IMR-90 (cell line): ENCODE measurements around the gene GGA2. TPM values are rescaled to one million over a fixed set of nuclear protein-coding genes. Genes with fewer than 3 reads are reported as not detected.
A peak's percentile ranks its signal among the peaks of the same experiment; 100 is the strongest.

Experiments used
- ATAC-seq: fragments of 200-7000 bp; cut with Tn5 transposase; 2 replicates; pipeline ENCODE4 v1.9.1; 2020; ENCODE audit warnings: low read depth, mild to moderate bottlenecking, moderate library complexity
- BruUV-seq: library from RNA; stranded (reverse); fragments of 400-500 nt; replicated peaks from 2 replicates; lab custom pipeline; 2021; lab: Mats Ljungman, UMichigan
- CTCF ChIA-PET: fragments of 300-600 bp; formaldehyde crosslinking; extraction: SDS; loops from one replicate; lab custom pipeline; 2021; ENCODE audit warnings: antibody characterized with exemption; lab: Yijun Ruan, JAX
- POLR2A ChIA-PET: fragments of 300-600 bp; sonication (Branson Sonifier 250); formaldehyde crosslinking; loops from one replicate; lab custom pipeline; 2022; ENCODE audit warnings: antibody characterized with exemption; ENCODE audit not compliant: unreplicated experiment; lab: Charles Lee
- DNase-seq: peaks from one replicate; pipeline ENCODE4 v3.0.0; 2013
- H2AFZ ChIP-seq: replicated peaks from 2 replicates; pipeline ENCODE3; 2013; ENCODE audit warnings: low read length, mild to moderate bottlenecking; ENCODE audit not compliant: poor library complexity
- H2AK5ac ChIP-seq: 2 replicates; pipeline ENCODE4 v1.6.1; 2013; ENCODE audit warnings: low read depth, low read length, inconsistent platforms
- H2AK9ac ChIP-seq: replicated peaks from 2 replicates; pipeline ENCODE3; 2013; ENCODE audit warnings: mild to moderate bottlenecking, low read depth, low read length, moderate library complexity; ENCODE audit not compliant: poor library complexity
- H2BK120ac ChIP-seq: 2 replicates; pipeline ENCODE4 v1.6.1; 2013; ENCODE audit warnings: low read depth, low read length, inconsistent platforms
- H2BK15ac ChIP-seq: 3 replicates; pipeline ENCODE4 v1.6.1; 2013; ENCODE audit warnings: low read depth, low read length, inconsistent platforms
- H2BK20ac ChIP-seq: 2 replicates; pipeline ENCODE4 v1.6.1; 2013; ENCODE audit warnings: low read depth, mild to moderate bottlenecking, inconsistent platforms, low read length, moderate library complexity
- H2BK5ac ChIP-seq: 2 replicates; pipeline ENCODE4 v1.6.1; 2013; ENCODE audit warnings: mild to moderate bottlenecking, low read depth, low read length, inconsistent platforms; ENCODE audit not compliant: poor library complexity, severe bottlenecking
- H3K14ac ChIP-seq: replicated peaks from 2 replicates; pipeline ENCODE4 v1.6.1; 2013; ENCODE audit warnings: low read depth, low read length, inconsistent platforms
- H3K18ac ChIP-seq: 2 replicates; pipeline ENCODE4 v1.6.1; 2013; ENCODE audit warnings: low read depth, low read length, control low read depth
- H3K23ac ChIP-seq: 2 replicates; pipeline ENCODE4 v1.6.1; 2013; ENCODE audit warnings: low read depth, low read length, inconsistent platforms
- H3K27ac ChIP-seq: 2 replicates; pipeline ENCODE4 v1.5.1; 2013; ENCODE audit warnings: mild to moderate bottlenecking, control low read depth, low read length; ENCODE audit not compliant: insufficient read depth
- H3K27me3 ChIP-seq: 2 replicates; pipeline ENCODE4 v1.6.1; 2013; ENCODE audit warnings: low read length; ENCODE audit not compliant: control insufficient read depth, insufficient read depth
- H3K36me3 ChIP-seq: 2 replicates; pipeline ENCODE4 v1.6.1; 2013; ENCODE audit warnings: low read length, mixed read lengths; ENCODE audit not compliant: control insufficient read depth, insufficient read depth
- H3K4ac ChIP-seq: 2 replicates; pipeline ENCODE4 v1.6.1; 2013; ENCODE audit warnings: low read depth, low read length, inconsistent platforms
- H3K4me1 ChIP-seq: 2 replicates; pipeline ENCODE4 v1.6.1; 2013; ENCODE audit warnings: low read length, mixed read lengths; ENCODE audit not compliant: control insufficient read depth, insufficient read depth
- H3K4me2 ChIP-seq: 2 replicates; pipeline ENCODE4 v1.6.1; 2013; ENCODE audit warnings: low read depth, mild to moderate bottlenecking, control low read depth, low read length, moderate library complexity
- H3K4me3 ChIP-seq: 2 replicates; pipeline ENCODE4 v1.5.1; 2013; ENCODE audit warnings: low read depth, mild to moderate bottlenecking, control low read depth, low read length, moderate library complexity; ENCODE audit not compliant: insufficient read depth
- H3K56ac ChIP-seq: 2 replicates; pipeline ENCODE4 v1.6.1; 2013; ENCODE audit warnings: low read length, inconsistent platforms; ENCODE audit not compliant: insufficient read depth; ENCODE audit errors: extremely low read depth
- H3K79me1 ChIP-seq, 2 experiments: 2 replicates each; pipeline ENCODE4 v1.6.1; 2013; ENCODE audit warnings: low read length in 2 of 2, inconsistent platforms in 1 of 2, low read depth in 1 of 2
- H3K9ac ChIP-seq: 2 replicates; pipeline ENCODE4 v1.6.1; 2013; ENCODE audit warnings: low read depth, low read length, control low read depth
- H3K9me1 ChIP-seq: 2 replicates; pipeline ENCODE4 v1.6.1; 2013; ENCODE audit warnings: low read length, inconsistent platforms; ENCODE audit not compliant: insufficient read depth
- H3K9me3 ChIP-seq: 2 replicates; pipeline ENCODE4 v1.6.1; 2013; ENCODE audit warnings: low read length; ENCODE audit not compliant: control insufficient read depth, insufficient read depth
- H4K20me1 ChIP-seq: 2 replicates; pipeline ENCODE4 v1.6.1; 2013; ENCODE audit warnings: low read length, inconsistent platforms; ENCODE audit not compliant: insufficient read depth
- H4K5ac ChIP-seq: 2 replicates; pipeline ENCODE4 v1.6.1; 2013; ENCODE audit warnings: mild to moderate bottlenecking, low read depth, low read length, control low read depth
- H4K8ac ChIP-seq, 2 experiments: 2 replicates each; pipeline ENCODE4 v1.6.1; 2013; ENCODE audit warnings: low read depth in 2 of 2, low read length in 2 of 2, control low read depth in 1 of 2, inconsistent platforms in 1 of 2
- H4K91ac ChIP-seq: 2 replicates; pipeline ENCODE4 v1.6.1; 2013; ENCODE audit warnings: low read depth, low read length, inconsistent platforms; ENCODE audit not compliant: insufficient read depth
- CTCF ChIP-seq: conservative IDR thresholded peaks from 2 replicates; pipeline ENCODE4 v1.5.1; 2012; ENCODE audit warnings: mild to moderate bottlenecking, low read depth, low read length, improper control_type of control experiment
- RAD21 ChIP-seq: IDR thresholded peaks from 2 replicates; pipeline ENCODE4 v1.6.1; 2012; ENCODE audit warnings: low read length, improper control_type of control experiment
- RCOR1 ChIP-seq: IDR thresholded peaks from 2 replicates; pipeline ENCODE4 v1.6.1; 2012; ENCODE audit warnings: mild to moderate bottlenecking, low read length, improper control_type of control experiment; ENCODE audit not compliant: insufficient replicate concordance
- SMC3 ChIP-seq: fragments of 150-350 bp; IDR thresholded peaks from 2 replicates; pipeline ENCODE4 v1.6.1; 2016; ENCODE audit warnings: low read depth, mild to moderate bottlenecking, antibody characterized with exemption, low read length, moderate library complexity
- WGBS, 2 experiments: methylation state at CpG; one replicate each; pipeline versions ENCODE4 v1.1.5 to v1.1.7; 2013; ENCODE audit warnings: missing lambda C conversion rate in 2 of 2; ENCODE audit not compliant: insufficient read length in 1 of 2; ENCODE audit errors: extremely low coverage in 2 of 2; 5-methylcytosine and 5-hydroxymethylcytosine counted together
- dilution Hi-C: fragments of 300-500 bp; cut with HindIII; formaldehyde crosslinking; loops from one replicate; pipeline ENCODE4 v1.14.3; 2018; ENCODE audit warnings: low sequenced_read_pairs; ENCODE audit not compliant: unreplicated experiment
- in situ Hi-C: fragments of 300-500 bp; cut with MboI; formaldehyde crosslinking; loops from 3 replicates; pipeline ENCODE4 v1.14.3; 2019; ENCODE audit warnings: low sequenced_read_pairs, inconsistent platforms, mixed read lengths
- intact Hi-C: fragments of 100-400 bp; cut with micrococcal nuclease; formaldehyde crosslinking; loops from 2 replicates; pipeline ENCODE4 v1.10.0; 2022
- polyA plus RNA-seq, 3 experiments: library from polyadenylated mRNA; depleted of rRNA; stranded (reverse); fragments of >200 nt; gene quantifications; 2 replicates each; pipeline ENCODE4 v1.2.3, GENCODE V29; 2012; ENCODE audit warnings: low replicate concordance in 1 of 3
- total RNA-seq: library from RNA; depleted of rRNA; stranded (reverse); fragments of >200 nt; gene quantifications from 2 replicates; pipeline ENCODE4 v1.2.3, GENCODE V29; 2012

The GGA2 gene
- total and polyA plus RNA-seq, 2 of the 4 experiments (the other 2 are of a cell fraction) = 16.5 to 30.1 TPM

GRCh38 chr16:23435500-23435899, 74.8 kb downstream of the GGA2 start:
- Histone ChIP-seq H3K4me3 (no peak overlapping the region), H3K4me2 (no peak overlapping the region), H3K18ac (no peak overlapping the region), H3K56ac (no peak overlapping the region), H2BK20ac (no peak overlapping the region), H3K27ac (no peak overlapping the region), H3K4ac (no peak overlapping the region), H3K36me3 (peaks cover 37% of the 10 kb centered on the region), H3K9ac (no peak overlapping the region), H3K79me1 (peaks cover 0 to 10% of the 10 kb centered on the region in 2 experiments; a peak in 1 of 4 replicates), H3K9me1 (no peaks in the 10 kb centered on the region), H4K5ac (no peak overlapping the region), H3K14ac (no peak overlapping the region), H2BK15ac (no peak overlapping the region), H4K20me1 (peaks cover 10% of the 10 kb centered on the region; the same call in 1 of the 2 replicates), H2AFZ (no peak overlapping the region), H4K8ac (no peak overlapping the region), H3K27me3 (no peaks in the 10 kb centered on the region), H2AK5ac (no peak overlapping the region), H3K9me3 (no peaks in the 10 kb centered on the region), H2BK5ac (no peak overlapping the region), H2BK120ac (no peak overlapping the region), H4K91ac (no peak overlapping the region), H2AK9ac (no peak overlapping the region), H3K4me1 (no peaks in the 10 kb centered on the region), H3K23ac (no peak overlapping the region)
- in situ Hi-C loops (loop anchor here (10.0 kb wide), 2 partner anchors 251 to 541 kb away; partner anchors contain the start of gene SCNN1G), intact Hi-C loops (loop anchor here (2.0 kb wide), 1 partner anchor 375 kb away; no protein-coding TSS in a partner anchor), dilution Hi-C loops (no loop called here)
- CTCF ChIA-PET = interaction anchor here (0.6 to 1.5 kb wide), 11 partner anchors 9 to 536 kb away, joined by 3 to 7 read pairs (median 4); partner anchors contain the start of gene COG7
- BruUV-seq = no TSS peak
- DNase-seq = peak; percentile 48
- peak; percentile 94 for ATAC-seq
- POLR2A ChIA-PET = interaction anchor here (0.6 kb wide), 1 partner anchor 29 kb away, joined by 4 read pairs; no protein-coding TSS in a partner anchor
- WGBS, 2 experiments = no CpG with 5 or more reads among the region's 6 CpGs
- TF ChIP-seq CTCF (peak; percentile 84), RAD21 (peak; percentile 56), RCOR1 (no peak), SMC3 (peak; percentile 40)
